T-cell (primary cell): ENCODE results near the gene MRAS. TPM values are rescaled to one million over a fixed set of nuclear protein-coding genes. Genes with fewer than 3 reads are reported as not detected.

Source experiments
- ATAC-seq, 4 experiments: fragments of 200-7000 bp in 3 of 4; fragments of 150-1000 bp in 1 of 4; cut with Tn5 transposase; replicated peaks in 1 of 4; 1 replicate in 3 of 4; 2 replicates in 1 of 4; pipeline ENCODE4 v1.10.0; 2021; ENCODE audit warnings: moderate library complexity in 3 of 4, mild to moderate bottlenecking in 2 of 4, moderate number of reproducible peaks in 1 of 4
- CTCF ChIA-PET, 2 donors: fragments of 300-600 bp; sonication (Branson Sonifier 250); formaldehyde crosslinking; loops; one replicate each; lab custom pipeline; 2022; ENCODE audit warnings: antibody characterized with exemption in 2 of 2; lab: Charles Lee
- POLR2A ChIA-PET, 2 donors: fragments of 300-600 bp; sonication (Branson Sonifier 250); formaldehyde crosslinking; loops; one replicate each; lab custom pipeline; 2022; ENCODE audit warnings: antibody characterized with exemption in 2 of 2; lab: Charles Lee
- DNase-seq, 35 experiments: peaks; one replicate each; pipeline versions ENCODE4 v3.0.0 to v3.0.0-alpha.2; 2013 to 2023
- H3K27ac ChIP-seq: one replicate; pipeline ENCODE4 v1.5.1; 2013; ENCODE audit warnings: low read length
- H3K27me3 ChIP-seq, 2 experiments: replicated peaks in 1 of 2; 1 replicate in 1 of 2; 2 replicates in 1 of 2; pipeline versions ENCODE4 v1.6.1 to v1.7.0; 2013; ENCODE audit warnings: low read length in 1 of 2, mixed read lengths in 1 of 2; ENCODE audit not compliant: control insufficient read depth in 2 of 2, insufficient read depth in 2 of 2; ENCODE audit errors: extremely low read depth in 1 of 2
- H3K36me3 ChIP-seq, 2 donors: 1 replicate in 1 of 2; 2 replicates in 1 of 2; pipeline versions ENCODE4 v1.6.1 to v1.7.0; 2013; ENCODE audit warnings: low read length in 1 of 2; ENCODE audit not compliant: control insufficient read depth in 2 of 2, insufficient read depth in 1 of 2; ENCODE audit errors: extremely low read depth in 1 of 2
- H3K4me1 ChIP-seq, 2 experiments: 1 replicate in 1 of 2; 2 replicates in 1 of 2; pipeline versions ENCODE4 v1.6.1 to v1.7.0; 2013; ENCODE audit warnings: low read length in 2 of 2, mixed read lengths in 1 of 2; ENCODE audit not compliant: insufficient read depth in 2 of 2, control insufficient read depth in 1 of 2; ENCODE audit errors: extremely low read depth in 1 of 2
- H3K4me3 ChIP-seq, 2 donors: 1 replicate in 1 of 2; 2 replicates in 1 of 2; pipeline versions ENCODE4 v1.5.1 to v1.7.0; 2013; ENCODE audit warnings: mild to moderate bottlenecking in 2 of 2, low read length in 1 of 2, moderate library complexity in 1 of 2; ENCODE audit not compliant: control insufficient read depth in 1 of 2; ENCODE audit errors: extremely low read depth in 1 of 2
- H3K9me3 ChIP-seq: 2 replicates; pipeline ENCODE4 v1.7.0; 2013
- H3K27ac Mint-ChIP-seq, 2 donors: one replicate each; pipeline ENCODE4 v1.8.0; 2020 to 2021; ENCODE audit warnings: mild to moderate bottlenecking in 2 of 2, mixed read lengths in 2 of 2
- H3K27me3 Mint-ChIP-seq, 2 donors: one replicate each; pipeline ENCODE4 v1.8.0; 2021 to 2022; ENCODE audit warnings: mixed read lengths in 2 of 2
- H3K36me3 Mint-ChIP-seq: one replicate; pipeline ENCODE4 v1.8.0; 2021; ENCODE audit warnings: mixed read lengths
- H3K4me1 Mint-ChIP-seq, 3 donors: one replicate each; pipeline ENCODE4 v1.8.0; 2020 to 2022; ENCODE audit warnings: mixed read lengths in 3 of 3, mild to moderate bottlenecking in 1 of 3
- H3K4me3 Mint-ChIP-seq, 3 donors: one replicate each; pipeline ENCODE4 v1.8.0; 2020 to 2022; ENCODE audit warnings: mild to moderate bottlenecking in 3 of 3, mixed read lengths in 3 of 3, moderate library complexity in 3 of 3
- H3K9me3 Mint-ChIP-seq, 3 donors: one replicate each; pipeline ENCODE4 v1.8.0; 2020 to 2022; ENCODE audit warnings: mixed read lengths in 3 of 3
- WGBS: methylation state at CpG from one replicate; pipeline ENCODE4 v1.1.5; 2013; ENCODE audit warnings: missing lambda C conversion rate; ENCODE audit not compliant: insufficient coverage; 5-methylcytosine and 5-hydroxymethylcytosine counted together
- total RNA-seq, 35 experiments: library from RNA in 6 of 35; stranded (reverse) in 6 of 35; fragments of 120-200 nt in 1 of 35; gene quantifications; one replicate each; pipeline versions ENCODE4 v1.2.1 to v1.2.4 and lab custom pipeline; 2013 to 2026

The MRAS gene
- total RNA-seq, 5 donors from 2014 or later (not counting 1 experiment from before 2014, with no cell fraction given), result 0.28 to 0.49 (median 0.42) TPM; not detected in 1

DNA sequence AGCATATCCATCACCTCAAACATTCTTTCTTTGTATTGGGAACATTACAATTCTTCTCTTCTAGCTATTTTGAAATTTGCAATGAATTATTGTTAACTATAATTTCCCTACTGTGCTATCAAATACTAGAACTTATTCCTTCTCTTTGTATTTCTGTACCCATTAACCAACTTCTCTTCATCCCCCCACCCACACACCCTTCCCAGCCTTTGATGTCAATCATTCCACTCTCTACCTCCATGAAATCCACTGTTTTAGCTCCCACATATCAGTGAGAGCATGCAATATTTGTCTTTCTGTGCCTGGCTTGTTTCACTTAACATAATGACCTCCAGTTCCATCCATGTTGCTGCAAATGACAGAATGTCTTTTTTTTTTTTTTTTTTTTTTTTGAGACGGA lies 30.6 kb downstream of the MRAS start:
- ChIA-PET POLR2A (no interaction called here), CTCF (interaction anchor here in 1 of 2 donors (0.7 kb wide), 1 partner anchor 285 kb away, joined by 5 read pairs; no protein-coding TSS in a partner anchor)
- Histone ChIP-seq H3K4me1 (no peaks in the 10 kb centered on the region), H3K9me3 (no peaks in the 10 kb centered on the region), H3K27me3 (peaks cover 0 to 5% of the 10 kb centered on the region in 2 experiments), H3K27ac (no peak overlapping the region), H3K4me3 (no peak overlapping the region), H3K36me3 (no peaks in the 10 kb centered on the region)
- no peaks in the 10 kb centered on the region for H3K36me3 Mint-ChIP-seq
- H3K9me3 Mint-ChIP-seq, result no peaks in the 10 kb centered on the region
- peaks cover 0 to 4% of the 10 kb centered on the region in 2 donors for H3K27me3 Mint-ChIP-seq
- H3K4me3 Mint-ChIP-seq, result no peak overlapping the region
- no peak overlapping the region for H3K27ac Mint-ChIP-seq
- DNase-seq, result no peak
- WGBS, result no CpG with 5 or more reads among the region's 1 CpG
- no peak for ATAC-seq
- H3K4me1 Mint-ChIP-seq, result no peaks in the 10 kb centered on the region

DNA sequence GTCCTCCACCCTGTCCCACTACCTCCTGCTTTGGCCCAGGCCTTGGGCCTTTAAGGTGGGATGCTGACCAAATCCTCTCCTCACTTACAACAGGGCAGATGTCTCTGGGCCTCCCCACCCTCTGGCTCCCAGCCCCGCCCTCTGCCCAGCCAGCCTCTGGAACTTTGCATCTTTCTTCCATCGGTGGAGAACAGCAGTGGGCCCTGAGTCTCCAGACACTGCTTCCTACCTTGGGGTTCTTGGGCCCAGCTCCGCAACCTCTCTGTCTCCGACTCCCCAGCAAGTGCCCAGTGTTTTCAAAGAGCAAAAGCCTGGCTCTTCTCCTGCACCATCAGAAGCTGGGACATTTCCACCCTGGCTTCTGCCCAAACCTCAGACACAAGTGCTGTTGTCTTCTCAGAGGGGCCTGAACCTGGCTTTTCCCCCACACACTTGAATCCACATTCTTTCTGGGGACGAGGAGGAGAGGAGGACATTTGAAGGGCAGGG lies 33.1 kb downstream of the MRAS start:
- Mint-ChIP-seq H3K36me3 (no peaks in the 10 kb centered on the region), H3K4me3 (no peak overlapping the region), H3K27me3 (peaks cover 0 to 9% of the 10 kb centered on the region in 2 donors), H3K4me1 (no peaks in the 10 kb centered on the region), H3K27ac (no peak overlapping the region), H3K9me3 (no peaks in the 10 kb centered on the region)
- Histone ChIP-seq H3K27me3 (peaks cover 0 to 5% of the 10 kb centered on the region in 2 experiments), H3K9me3 (no peaks in the 10 kb centered on the region), H3K36me3 (no peaks in the 10 kb centered on the region), H3K4me1 (no peaks in the 10 kb centered on the region), H3K27ac (no peak overlapping the region), H3K4me3 (no peak overlapping the region)
- no peak for DNase-seq
- ATAC-seq, result no peak
- ChIA-PET POLR2A (no interaction called here), CTCF (interaction anchor here in 1 of 2 donors (0.6 kb wide), 1 partner anchor 110 kb away, joined by 3 read pairs; no protein-coding TSS in a partner anchor)
- WGBS, result 87% methylated on average over 4 of the region's 5 CpGs

DNA sequence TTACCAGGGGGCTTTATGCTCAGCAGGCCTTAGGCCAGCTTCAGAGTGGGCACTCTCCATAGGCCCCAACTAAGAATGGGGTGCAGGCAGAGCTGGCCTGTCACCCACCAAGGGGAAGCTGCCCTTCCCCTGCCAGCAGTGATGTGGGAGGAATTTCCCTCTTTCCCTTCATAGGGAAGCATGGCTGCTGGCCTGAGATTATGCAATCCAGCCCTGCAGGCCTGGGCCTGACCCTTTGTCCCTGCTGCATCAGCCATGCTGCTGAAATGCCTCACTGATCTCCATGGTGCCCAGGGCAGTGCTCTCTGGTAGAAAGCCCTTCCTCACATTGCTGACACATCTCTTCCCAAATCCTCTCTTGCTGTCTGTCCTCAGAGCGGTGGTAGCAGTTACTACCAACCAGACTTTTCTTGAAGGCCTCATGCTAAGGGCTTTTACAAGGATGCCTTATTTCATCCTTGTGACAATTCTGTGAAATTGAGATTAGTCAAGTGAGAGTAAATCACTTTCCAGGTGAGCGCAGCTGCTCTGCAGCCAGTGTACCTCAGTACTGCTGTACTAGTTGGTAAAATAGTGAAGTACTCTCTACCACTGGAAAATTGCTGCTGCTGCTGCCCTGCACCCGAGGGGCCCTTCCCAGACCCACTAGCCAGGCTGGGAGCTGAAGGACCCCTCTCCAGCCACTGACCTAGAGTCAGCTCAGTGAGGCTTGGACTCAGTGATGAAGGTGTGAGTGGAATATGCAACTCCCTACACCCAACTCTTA lies 33.8 kb downstream of the MRAS start:
- Mint-ChIP-seq H3K4me1 (no peaks in the 10 kb centered on the region), H3K27ac (no peak overlapping the region), H3K27me3 (peaks cover 0 to 13% of the 10 kb centered on the region in 2 donors), H3K4me3 (no peak overlapping the region), H3K36me3 (no peaks in the 10 kb centered on the region), H3K9me3 (no peaks in the 10 kb centered on the region)
- no peaks in the 10 kb centered on the region for H3K4me1 ChIP-seq
- no peak overlapping the region for H3K27ac ChIP-seq
- no peak for ATAC-seq
- ChIA-PET POLR2A (no interaction called here), CTCF (interaction anchor here in 1 of 2 donors (0.6 kb wide), 1 partner anchor 111 kb away, joined by 3 read pairs; no protein-coding TSS in a partner anchor)
- H3K9me3 ChIP-seq, result no peaks in the 10 kb centered on the region
- no peaks in the 10 kb centered on the region for H3K36me3 ChIP-seq
- 67% methylated on average over 1 of the region's 3 CpGs for WGBS
- H3K27me3 ChIP-seq, result peaks cover 0 to 7% of the 10 kb centered on the region in 2 experiments
- H3K4me3 ChIP-seq, result no peak overlapping the region
- DNase-seq, result no peak

GRCh38 chr3:138383715-138384465 lies 35.5 kb downstream of the MRAS start:
- WGBS, result 86% methylated on average over 10 of the region's 10 CpGs

DNA sequence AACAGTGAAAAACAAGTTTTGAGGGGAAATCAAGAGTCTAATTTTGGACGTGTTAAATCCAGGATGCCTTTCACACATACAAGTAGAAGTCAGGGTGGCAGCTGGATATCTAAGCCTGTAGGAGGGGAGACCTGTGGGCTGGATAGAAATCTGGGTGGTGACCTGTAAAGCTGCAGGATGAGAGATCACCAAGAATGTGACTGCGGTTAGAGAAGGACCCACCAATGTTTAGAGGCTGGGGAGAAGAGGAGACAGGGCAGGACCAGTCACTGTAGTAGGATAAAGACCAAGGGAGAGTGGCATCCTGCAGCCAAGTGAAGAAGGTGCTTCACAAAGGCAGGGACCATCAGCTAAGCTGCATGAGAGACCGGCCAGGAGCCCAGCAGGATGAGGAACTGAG lies 36.2 kb downstream of the MRAS start:
- WGBS, result 100% methylated on average over 1 of the region's 3 CpGs
- peaks cover 0 to 14% of the 10 kb centered on the region in 2 experiments for H3K27me3 ChIP-seq
- H3K4me1 Mint-ChIP-seq, result no peaks in the 10 kb centered on the region
- DNase-seq (no peak), ATAC-seq (no peak)
- H3K27me3 Mint-ChIP-seq, result peaks cover 0 to 23% of the 10 kb centered on the region in 2 donors
- H3K4me3 Mint-ChIP-seq, result no peak overlapping the region
- ChIA-PET POLR2A (no interaction called here), CTCF (interaction anchor here in 1 of 2 donors (0.6 kb wide), 1 partner anchor 83 kb away, joined by 3 read pairs; no protein-coding TSS in a partner anchor)
- H3K4me3 ChIP-seq, result no peak overlapping the region
- no peaks in the 10 kb centered on the region for H3K4me1 ChIP-seq
- H3K9me3 ChIP-seq, result no peaks in the 10 kb centered on the region
- no peaks in the 10 kb centered on the region for H3K9me3 Mint-ChIP-seq
- no peak overlapping the region for H3K27ac ChIP-seq
- no peak overlapping the region for H3K27ac Mint-ChIP-seq
- no peaks in the 10 kb centered on the region for H3K36me3 ChIP-seq
- H3K36me3 Mint-ChIP-seq, result no peaks in the 10 kb centered on the region

More at GRCh38 chr3:138383715-138384465, 35.5 kb downstream of the MRAS start:
- no peaks in the 10 kb centered on the region for H3K9me3 Mint-ChIP-seq
- no peak overlapping the region for H3K4me3 ChIP-seq
- no peak for ATAC-seq
- H3K27ac ChIP-seq, result no peak overlapping the region
- DNase-seq, result no peak
- no peaks in the 10 kb centered on the region for H3K9me3 ChIP-seq
- no peaks in the 10 kb centered on the region for H3K4me1 ChIP-seq
- H3K27me3 Mint-ChIP-seq, result peaks cover 0 to 18% of the 10 kb centered on the region in 2 donors
- H3K36me3 ChIP-seq, result no peaks in the 10 kb centered on the region
- ChIA-PET CTCF (interaction anchor here (0.6 kb wide), 2 partner anchors 83 to 1987 kb away, joined by 3 read pairs; no protein-coding TSS in a partner anchor), POLR2A (no interaction called here)
- no peak overlapping the region for H3K27ac Mint-ChIP-seq
- H3K27me3 ChIP-seq, result peaks cover 0 to 10% of the 10 kb centered on the region in 2 experiments
- H3K36me3 Mint-ChIP-seq, result no peaks in the 10 kb centered on the region
- no peak overlapping the region for H3K4me3 Mint-ChIP-seq
- H3K4me1 Mint-ChIP-seq, result no peaks in the 10 kb centered on the region

GRCh38 chr3:138384976-138385375 lies 36.6 kb downstream of the MRAS start:
- no peaks in the 10 kb centered on the region for H3K36me3 ChIP-seq
- no peak overlapping the region for H3K4me3 ChIP-seq
- H3K27me3 ChIP-seq, result peaks cover 0 to 14% of the 10 kb centered on the region in 2 experiments
- Mint-ChIP-seq H3K36me3 (no peaks in the 10 kb centered on the region), H3K4me3 (no peak overlapping the region), H3K9me3 (no peaks in the 10 kb centered on the region), H3K27me3 (peaks cover 0 to 23% of the 10 kb centered on the region in 2 donors), H3K27ac (no peak overlapping the region), H3K4me1 (no peaks in the 10 kb centered on the region)
- ChIA-PET CTCF (no interaction called here), POLR2A (no interaction called here)
- no peak for DNase-seq
- H3K27ac ChIP-seq, result no peak overlapping the region
- ATAC-seq, result no peak
- no peaks in the 10 kb centered on the region for H3K9me3 ChIP-seq
- WGBS, result 73% methylated on average over 2 of the region's 5 CpGs
- no peaks in the 10 kb centered on the region for H3K4me1 ChIP-seq
